ENCODE measurements around the gene MTMR12. TPM values are rescaled to one million over a fixed set of nuclear protein-coding genes. Genes with fewer than 3 reads are reported as not detected.
A peak's percentile ranks its signal among the peaks of the same experiment; 100 is the strongest.
"Not testable (repeated sequence)": the region's sequence is repeated elsewhere in the genome, so short reads cannot be mapped to it uniquely, and the experiment has no call there.

The MTMR12 gene
- total and polyA plus RNA-seq, 2 donors (not counting 1 experiment from before 2014, with no cell fraction given) = 18.5 to 18.6 TPM

- Histone ChIP-seq H3K4me2 (ENCODE audit: extremely low read depth, insufficient read depth, low read length) (no peak overlapping the region), H3K4me3 (replicated peaks in 1 of 4; ENCODE audit: control extremely low read depth in 1 of 4, insufficient read depth in 1 of 4, low read depth in 3 of 4, low read length in 4 of 4) (no peak overlapping the region), H3K9ac (ENCODE audit: insufficient read depth, low read length) (no peak overlapping the region), H3K79me2 (ENCODE audit: control insufficient read depth, insufficient read depth, low read length) (no peaks in the 10 kb centered on the region), H3K36me3 (ENCODE audit: control insufficient read depth, insufficient read depth, low read length) (no peaks in the 10 kb centered on the region), H4K20me1 (ENCODE audit: control insufficient read depth, extremely low read depth, insufficient read depth, low read length) (no peaks in the 10 kb centered on the region), H3K27me3 (ENCODE audit: control insufficient read depth, insufficient read depth, low read length) (no peaks in the 10 kb centered on the region), H3K27ac (ENCODE audit: insufficient read depth, low read length) (no peak overlapping the region), H2AFZ (ENCODE audit: low read length) (no peak overlapping the region), H3K9me3 (ENCODE audit: control insufficient read depth, insufficient read depth, low read depth, low read length) (no peaks in the 10 kb centered on the region), H3K4me1 (ENCODE audit: control insufficient read depth, extremely low read depth, insufficient read depth, low read length) (peaks cover 11% of the 10 kb centered on the region)
- TF ChIP-seq EZH2 (IDR thresholded peaks at IDR 0.05; ENCODE audit: low read length, missing control alignments) = no peak
- no peak for TF ChIP-seq CTCF (conservative IDR thresholded peaks at IDR 0.05 in 1 of 2, IDR thresholded peaks at IDR 0.05 in 1 of 2; ENCODE audit: low read depth in 1 of 2, low read length in 2 of 2)
- no peak for DNase-seq (ENCODE audit: low read depth in 2 of 2)
Measured at GRCh38 chr5:32222723-32223470, 89.8 kb downstream of the MTMR12 start.

GRCh38 chr5:32217886-32218396 is 94.8 kb downstream of the MTMR12 start:
- no peak overlapping the region for H3K4me2 ChIP-seq (ENCODE audit: extremely low read depth, insufficient read depth, low read length)
- H3K36me3 ChIP-seq (ENCODE audit: control insufficient read depth, insufficient read depth, low read length) = no peaks in the 10 kb centered on the region
- H3K4me1 ChIP-seq (ENCODE audit: control insufficient read depth, extremely low read depth, insufficient read depth, low read length) = peaks cover 3% of the 10 kb centered on the region
- H4K20me1 ChIP-seq (ENCODE audit: control insufficient read depth, extremely low read depth, insufficient read depth, low read length) = no peaks in the 10 kb centered on the region
- H3K79me2 ChIP-seq (ENCODE audit: control insufficient read depth, insufficient read depth, low read length) = no peaks in the 10 kb centered on the region
- no peaks in the 10 kb centered on the region for H3K9me3 ChIP-seq (ENCODE audit: control insufficient read depth, insufficient read depth, low read depth, low read length)
- no peak overlapping the region for H3K9ac ChIP-seq (ENCODE audit: insufficient read depth, low read length)
- peak; percentile 33 to 36 for DNase-seq (ENCODE audit: low read depth in 2 of 2)
- H3K4me3 ChIP-seq (replicated peaks in 1 of 4; ENCODE audit: control extremely low read depth in 1 of 4, insufficient read depth in 1 of 4, low read depth in 3 of 4, low read length in 4 of 4) = no peak overlapping the region
- no peak overlapping the region for H3K27ac ChIP-seq (ENCODE audit: insufficient read depth, low read length)
- no peaks in the 10 kb centered on the region for H3K27me3 ChIP-seq (ENCODE audit: control insufficient read depth, insufficient read depth, low read length)
- no peak overlapping the region for H2AFZ ChIP-seq (ENCODE audit: low read length)
- TF ChIP-seq EZH2 (IDR thresholded peaks at IDR 0.05; ENCODE audit: low read length, missing control alignments) (no peak), CTCF (conservative IDR thresholded peaks at IDR 0.05 in 1 of 2, IDR thresholded peaks at IDR 0.05 in 1 of 2; ENCODE audit: low read depth in 1 of 2, low read length in 2 of 2) (no peak)

- H3K36me3 ChIP-seq (ENCODE audit: control insufficient read depth, insufficient read depth, low read length); H3K9me3 ChIP-seq (ENCODE audit: control insufficient read depth, insufficient read depth, low read depth, low read length); H3K79me2 ChIP-seq (ENCODE audit: control insufficient read depth, insufficient read depth, low read length); H3K4me2 ChIP-seq (ENCODE audit: extremely low read depth, insufficient read depth, low read length); H3K9ac ChIP-seq (ENCODE audit: insufficient read depth, low read length); DNase-seq (ENCODE audit: low read depth in 2 of 2); H3K27ac ChIP-seq (ENCODE audit: insufficient read depth, low read length); H3K27me3 ChIP-seq (ENCODE audit: control insufficient read depth, insufficient read depth, low read length); H3K4me1 ChIP-seq (ENCODE audit: control insufficient read depth, extremely low read depth, insufficient read depth, low read length); H3K4me3 ChIP-seq (replicated peaks in 1 of 4; ENCODE audit: control extremely low read depth in 1 of 4, insufficient read depth in 1 of 4, low read depth in 3 of 4, low read length in 4 of 4); H2AFZ ChIP-seq (ENCODE audit: low read length); H4K20me1 ChIP-seq (ENCODE audit: control insufficient read depth, extremely low read depth, insufficient read depth, low read length): not testable (repeated sequence)
Measured at GRCh38 chr5:32214344-32214743, 98.4 kb downstream of the MTMR12 start.

All from fibroblast of lung (primary cell).